RWPE2 (cell line): ENCODE measurements around the gene LCN6.

Source experiments
- ATAC-seq: fragments of 200-7000 bp; cut with Tn5 transposase; 3 replicates; pipeline ENCODE4 v1.9.1; 2021; ENCODE audit warnings: low read depth
- DNase-seq: peaks from one replicate; pipeline ENCODE4 v3.0.0-alpha.2; 2020; ENCODE audit warnings: low spot score
- H3K27ac ChIP-seq: fragments of 450-650 bp; 2 replicates; pipeline ENCODE4 v1.5.1; 2017; ENCODE audit warnings: mild to moderate bottlenecking; ENCODE audit not compliant: poor library complexity, severe bottlenecking
- H3K27me3 ChIP-seq: fragments of 250-450 bp; sonication (Bioruptor Pico); 2 replicates; pipeline ENCODE4 v1.5.1; 2021; ENCODE audit warnings: mild to moderate bottlenecking, moderate library complexity; ENCODE audit not compliant: insufficient read depth, poor library complexity, severe bottlenecking
- H3K36me3 ChIP-seq: fragments of 250-450 bp; sonication (Bioruptor Pico); 2 replicates; pipeline ENCODE4 v1.5.1; 2020; ENCODE audit warnings: low read depth, mild to moderate bottlenecking, moderate library complexity
- H3K4me1 ChIP-seq: fragments of 250-450 bp; sonication (Bioruptor Pico); 2 replicates; pipeline ENCODE4 v1.5.1; 2021; ENCODE audit warnings: mild to moderate bottlenecking, moderate library complexity; ENCODE audit not compliant: insufficient read depth, poor library complexity, severe bottlenecking
- H3K4me3 ChIP-seq: fragments of 250-450 bp; sonication (Bioruptor Pico); 2 replicates; pipeline ENCODE4 v1.5.1; 2021; ENCODE audit warnings: mild to moderate bottlenecking, moderate library complexity; ENCODE audit not compliant: severe bottlenecking
- H3K9me3 ChIP-seq: fragments of 250-450 bp; sonication (Bioruptor Pico); 2 replicates; pipeline ENCODE4 v1.5.1; 2021; ENCODE audit warnings: mild to moderate bottlenecking, moderate library complexity; ENCODE audit not compliant: severe bottlenecking
- TF ChIP-seq, protein P1 (sequence below): fragments of 450-650 bp; IDR thresholded peaks from one replicate; pipeline ENCODE4 v1.5.1; 2017; ENCODE audit warnings: mild to moderate bottlenecking, moderate library complexity; ENCODE audit not compliant: poor library complexity, severe bottlenecking

The LCN6 gene

DNA sequence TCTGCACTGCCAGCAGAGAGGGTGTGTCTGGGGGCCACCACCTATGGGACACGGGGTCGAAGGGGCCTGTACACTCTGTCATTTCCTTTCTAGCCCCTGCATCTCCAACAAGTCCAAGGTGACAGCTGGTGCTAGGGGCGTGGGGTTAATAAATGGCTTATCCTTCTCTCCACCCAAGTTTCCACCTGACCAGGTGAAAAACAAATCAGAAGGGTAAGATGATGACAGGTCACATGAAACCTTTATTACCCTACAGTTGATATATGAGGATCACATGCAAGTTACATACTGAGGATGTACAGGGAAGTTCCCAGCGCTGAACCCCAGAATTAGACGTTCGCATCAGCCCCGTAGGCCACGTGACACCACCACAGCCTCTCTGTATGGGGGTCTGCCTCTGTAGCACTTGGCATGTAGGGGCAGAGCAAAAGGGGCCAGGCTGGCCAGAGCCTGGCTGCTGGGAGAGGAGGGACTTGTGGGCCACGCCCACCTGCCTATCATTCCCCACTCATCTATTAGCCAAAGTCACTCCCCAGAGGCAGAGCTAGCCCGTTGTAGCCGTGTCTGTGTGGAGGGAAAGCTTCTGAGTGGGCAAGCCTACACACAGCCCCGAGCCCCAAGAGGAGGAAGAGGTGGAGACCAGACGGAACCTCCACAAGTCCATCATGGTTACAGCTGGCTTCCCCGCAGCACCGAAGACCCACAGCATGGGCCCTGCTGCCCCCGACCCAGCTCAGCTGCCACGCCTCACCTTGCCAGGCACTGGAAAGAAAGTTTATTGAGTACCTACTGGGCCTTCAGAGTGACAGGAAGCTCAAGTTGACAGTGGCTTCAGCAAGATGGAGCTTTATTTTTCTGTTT is 45.0 kb upstream of the LCN6 start:
- Histone ChIP-seq H3K9me3 (no peaks in the 10 kb centered on the region), H3K27me3 (peaks cover 22% of the 10 kb centered on the region), H3K27ac (no peak overlapping the region), H3K36me3 (peaks cover 14% of the 10 kb centered on the region), H3K4me1 (peaks cover 9% of the 10 kb centered on the region), H3K4me3 (no peak overlapping the region)
- TF ChIP-seq, protein P1, sequence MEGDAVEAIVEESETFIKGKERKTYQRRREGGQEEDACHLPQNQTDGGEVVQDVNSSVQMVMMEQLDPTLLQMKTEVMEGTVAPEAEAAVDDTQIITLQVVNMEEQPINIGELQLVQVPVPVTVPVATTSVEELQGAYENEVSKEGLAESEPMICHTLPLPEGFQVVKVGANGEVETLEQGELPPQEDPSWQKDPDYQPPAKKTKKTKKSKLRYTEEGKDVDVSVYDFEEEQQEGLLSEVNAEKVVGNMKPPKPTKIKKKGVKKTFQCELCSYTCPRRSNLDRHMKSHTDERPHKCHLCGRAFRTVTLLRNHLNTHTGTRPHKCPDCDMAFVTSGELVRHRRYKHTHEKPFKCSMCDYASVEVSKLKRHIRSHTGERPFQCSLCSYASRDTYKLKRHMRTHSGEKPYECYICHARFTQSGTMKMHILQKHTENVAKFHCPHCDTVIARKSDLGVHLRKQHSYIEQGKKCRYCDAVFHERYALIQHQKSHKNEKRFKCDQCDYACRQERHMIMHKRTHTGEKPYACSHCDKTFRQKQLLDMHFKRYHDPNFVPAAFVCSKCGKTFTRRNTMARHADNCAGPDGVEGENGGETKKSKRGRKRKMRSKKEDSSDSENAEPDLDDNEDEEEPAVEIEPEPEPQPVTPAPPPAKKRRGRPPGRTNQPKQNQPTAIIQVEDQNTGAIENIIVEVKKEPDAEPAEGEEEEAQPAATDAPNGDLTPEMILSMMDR, result no peak
- DNase-seq, result no peak
- no peak for ATAC-seq

DNA sequence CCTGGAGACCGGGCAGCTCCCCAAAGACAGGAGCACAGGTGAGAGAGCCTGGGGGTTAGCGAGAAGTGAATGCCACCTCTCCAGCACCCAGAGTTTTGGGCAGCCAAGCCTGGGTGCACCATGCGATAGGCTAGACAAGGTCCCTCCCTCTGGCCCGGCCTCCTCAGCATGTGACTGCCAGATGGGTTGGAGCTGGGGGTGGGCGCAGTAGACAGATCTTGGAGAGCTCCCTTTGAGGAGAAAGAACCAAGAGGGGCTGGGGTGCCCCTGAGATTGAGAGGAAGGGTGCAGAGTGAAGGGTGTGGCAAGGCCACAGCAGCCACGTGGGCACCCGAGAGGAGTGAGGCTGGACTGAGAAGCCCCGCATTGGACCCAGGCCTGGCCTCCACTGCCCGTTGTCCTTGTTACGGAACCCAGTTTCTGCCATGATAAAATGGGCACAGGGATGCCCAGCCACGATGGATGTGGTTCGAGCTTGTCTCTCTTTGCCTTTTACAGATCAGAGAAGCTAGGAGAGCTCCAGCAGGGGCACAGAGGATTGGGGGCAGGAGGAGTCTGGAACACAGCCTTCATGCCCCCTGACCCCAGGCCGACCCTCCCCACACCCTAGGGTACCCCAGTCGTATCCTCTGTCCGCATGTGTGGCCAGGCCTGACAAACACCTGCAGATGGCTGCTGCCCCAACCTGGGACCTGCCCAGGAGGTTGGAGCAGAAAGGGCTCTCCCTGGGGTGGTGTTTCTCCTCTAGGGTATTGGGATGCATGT is 44.2 kb upstream of the LCN6 start:
- no peak for DNase-seq
- no peak overlapping the region for H3K27ac ChIP-seq
- peaks cover 14% of the 10 kb centered on the region for H3K27me3 ChIP-seq
- TF ChIP-seq, protein P1, result no peak
- H3K36me3 ChIP-seq, result peaks cover 14% of the 10 kb centered on the region
- peaks cover 9% of the 10 kb centered on the region for H3K4me1 ChIP-seq
- H3K9me3 ChIP-seq, result no peaks in the 10 kb centered on the region
- ATAC-seq, result no peak
- peak overlapping the region; percentile 61 for H3K4me3 ChIP-seq

DNA sequence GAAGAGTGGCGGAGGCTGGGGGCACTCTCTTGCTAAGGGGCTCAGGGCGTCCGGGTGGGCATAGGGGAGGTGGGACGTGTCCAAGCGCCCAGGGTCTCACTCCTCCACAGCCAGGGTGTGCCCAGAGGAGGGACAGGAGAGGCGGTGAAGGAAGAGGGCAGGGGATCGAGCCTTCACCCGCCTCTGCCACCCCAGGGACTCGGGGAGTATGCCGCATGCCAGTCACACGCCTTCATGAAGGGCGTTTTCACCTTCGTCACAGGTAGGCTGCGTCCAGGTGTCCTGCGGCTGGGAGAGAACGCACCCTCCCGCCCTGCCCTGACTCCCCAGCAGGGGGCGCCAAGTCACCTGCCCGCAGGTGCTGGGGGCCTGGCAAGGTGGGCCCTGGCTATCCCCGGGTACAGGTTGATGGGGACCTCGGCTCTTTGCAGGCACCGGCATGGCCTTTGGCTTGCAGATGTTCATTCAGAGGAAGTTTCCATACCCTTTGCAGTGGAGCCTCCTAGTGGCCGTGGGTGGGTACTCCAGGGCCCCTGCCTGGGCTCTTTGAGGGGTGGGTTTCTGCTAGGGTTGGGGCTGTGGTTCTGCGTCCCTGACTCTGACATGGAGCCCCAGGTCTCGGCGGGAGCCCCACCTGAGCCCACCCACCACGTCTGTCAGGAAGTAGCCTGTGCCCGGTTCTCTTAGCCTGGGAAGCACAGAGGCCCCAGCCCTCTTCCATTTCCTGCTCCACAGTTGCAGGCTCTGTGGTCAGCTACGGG is 43.4 kb upstream of the LCN6 start:
- DNase-seq (no peak), ATAC-seq (peak; percentile 63)
- H3K36me3 ChIP-seq, result peaks cover 14% of the 10 kb centered on the region
- H3K27me3 ChIP-seq, result peaks cover 7% of the 10 kb centered on the region
- no peaks in the 10 kb centered on the region for H3K9me3 ChIP-seq
- TF ChIP-seq, protein P1, result peak; percentile 98
- H3K4me1 ChIP-seq, result peaks cover 9% of the 10 kb centered on the region
- peak overlapping the region; percentile 61 for H3K4me3 ChIP-seq
- peak overlapping the region; percentile 51 for H3K27ac ChIP-seq

DNA sequence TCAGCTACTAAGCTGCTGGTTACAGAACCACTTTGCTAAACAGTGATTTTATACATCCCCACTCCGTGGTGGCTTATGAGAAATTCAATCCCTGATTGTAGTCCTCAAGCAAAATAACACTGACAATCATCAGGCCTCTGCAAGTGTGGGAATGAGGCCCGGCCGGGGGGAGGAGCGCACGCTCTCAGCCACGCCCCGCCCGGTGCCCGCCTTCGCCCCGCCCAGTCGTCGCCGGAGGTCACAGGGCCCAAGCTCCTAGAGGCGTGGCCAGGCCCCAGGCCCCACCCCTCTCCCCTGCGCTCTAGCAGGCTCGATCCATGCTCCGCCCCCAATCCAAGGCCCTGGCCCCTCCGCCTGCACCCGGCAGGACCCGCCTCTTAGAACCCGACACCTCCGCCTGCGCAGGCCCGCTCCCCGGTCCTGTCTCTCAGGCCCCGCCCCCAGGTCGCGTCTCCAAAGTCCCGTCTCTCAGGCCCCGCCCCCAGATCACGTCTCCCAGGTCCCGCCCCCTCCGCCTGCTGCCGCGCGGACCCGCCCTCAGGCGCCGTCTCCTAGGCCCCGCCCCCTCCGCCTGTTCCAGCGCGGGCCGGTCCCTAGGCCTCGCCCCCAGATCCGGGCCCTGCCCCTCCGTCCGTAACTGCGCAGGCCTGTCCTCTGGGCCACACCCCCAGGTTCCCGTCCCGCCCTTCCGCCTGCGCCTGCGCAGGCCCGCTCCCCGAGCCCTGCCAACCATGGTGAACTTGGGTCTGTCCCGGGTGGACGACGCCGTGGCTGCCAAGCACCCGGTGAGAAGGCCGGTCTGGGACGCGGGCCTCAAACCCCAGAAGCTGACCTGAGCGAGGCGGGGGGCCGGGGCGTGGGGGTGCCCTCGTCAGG is 42.6 kb upstream of the LCN6 start, which contains the start of gene TMEM141:
Gene TMEM141, plus strand, starts transcription at position 705 of the 876 bp plus-strand sequence. Its CDS starts 27 bp downstream, at position 732.
- peak within 1 kb of the TSS; percentile 51 for H3K27ac ChIP-seq
- no peaks in the 10 kb centered on the region for H3K27me3 ChIP-seq
- peak within 1 kb of the TSS; percentile 61 for H3K4me3 ChIP-seq
- peaks cover 9% of the 10 kb centered on the region for H3K4me1 ChIP-seq
- H3K9me3 ChIP-seq, result no peaks in the 10 kb centered on the region
- H3K36me3 ChIP-seq, result peaks cover 14% of the 10 kb centered on the region
- ATAC-seq, result peak; percentile 84
- DNase-seq, result peak; percentile 100
- TF ChIP-seq, protein P1, result no peak
